ENCODE measurements around the gene LUZP1. TPM values are rescaled to one million over a fixed set of nuclear protein-coding genes. Genes with fewer than 3 reads are reported as not detected.
"Not testable (repeated sequence)": the region's sequence is repeated elsewhere in the genome, so short reads cannot be mapped to it uniquely, and the experiment has no call there.

Gene LUZP1
- 24.9 and 25.2 TPM in 2 replicates for total RNA-seq (2014; rRNA removed; shearing (Covaris generic))

DNA sequence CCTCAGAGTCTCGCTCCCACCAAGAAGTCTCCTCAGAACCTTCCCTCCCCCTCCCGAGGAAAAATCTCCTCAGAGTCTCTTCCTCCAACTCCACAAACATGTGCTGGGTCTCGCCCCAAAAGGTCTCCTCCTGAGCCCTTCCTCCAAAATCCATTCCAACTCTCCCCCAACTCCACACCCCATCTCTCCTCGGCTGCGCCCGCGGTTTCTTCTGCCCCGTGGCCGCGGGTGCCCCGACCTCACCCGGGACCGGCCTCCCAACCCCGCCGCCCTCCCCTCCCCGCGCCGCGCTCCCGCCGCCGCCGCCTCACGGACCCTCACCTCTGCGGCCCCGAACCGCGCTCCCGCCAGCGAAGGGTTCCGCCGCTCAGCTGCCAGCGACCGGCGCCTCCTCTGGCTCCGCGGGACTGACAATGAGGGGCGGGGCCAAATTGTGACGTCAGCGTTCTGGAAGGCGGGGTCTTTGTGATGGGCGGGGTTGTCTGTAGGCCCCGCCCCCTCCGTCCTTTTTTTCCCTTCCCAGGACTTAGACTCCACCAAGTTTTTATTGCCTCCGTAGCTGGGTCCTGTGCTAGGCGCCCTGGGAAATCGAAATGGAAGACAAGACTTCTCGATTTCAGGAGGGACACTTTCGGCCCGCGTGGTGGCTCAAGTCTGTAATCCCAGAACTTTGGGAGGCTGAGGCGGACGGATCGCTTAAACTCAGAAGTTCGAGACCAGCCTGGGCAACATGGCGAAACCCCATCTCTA is at the start of gene LUZP1:
Gene LUZP1, minus strand, starts transcription at position 412 of the 750 bp plus-strand sequence.
- DNase-seq (ENCODE audit: low spot score) = peak; percentile 58

DNA sequence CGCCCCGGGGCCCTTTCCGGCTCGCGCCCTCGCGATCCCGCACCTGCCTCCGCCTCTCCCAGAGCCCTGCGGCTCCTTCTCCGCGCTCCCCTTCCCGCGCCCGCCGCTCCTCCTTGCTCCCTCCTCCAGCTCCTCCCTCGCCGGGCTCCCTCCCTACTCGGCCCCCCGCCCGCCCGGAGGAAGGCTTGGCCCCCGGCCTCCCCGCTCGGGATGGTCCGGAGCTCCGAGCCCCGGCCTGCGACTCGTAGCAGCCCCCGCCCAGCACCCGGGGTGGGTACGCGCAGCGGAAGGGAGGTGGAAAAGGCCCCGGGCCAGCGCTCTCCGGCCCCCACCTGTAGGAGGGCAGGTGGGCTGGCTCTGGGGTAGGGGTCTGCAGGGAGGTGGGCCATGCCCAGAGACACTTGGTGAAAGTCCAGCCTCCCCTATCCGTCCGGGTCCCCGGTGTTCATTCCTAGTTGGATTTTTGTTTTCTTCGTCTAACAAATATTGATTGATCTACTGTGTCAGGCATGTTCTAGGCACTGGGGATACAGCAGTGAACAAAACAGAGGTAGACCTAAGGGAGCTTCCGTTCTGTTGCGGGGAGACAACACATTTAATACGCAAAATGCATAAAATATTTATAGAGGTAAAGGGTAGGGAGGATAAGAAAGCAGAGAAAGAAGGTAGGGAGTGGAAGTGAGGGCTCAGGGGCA is 48.9 kb upstream of the LUZP1 start, which contains the start of gene HTR1D:
Gene HTR1D, minus strand, starts transcription at position 82 of the 695 bp plus-strand sequence. CDS start 23,283 bp downstream, outside the sequence.
- DNase-seq (ENCODE audit: low spot score) = no peak

- DNase-seq (ENCODE audit: low spot score) = no peak
Measured at GRCh38 chr1:23216771-23217420, 48.2 kb upstream of the LUZP1 start.

GRCh38 chr1:23215751-23216449 is 47.2 kb upstream of the LUZP1 start:
- no peak for DNase-seq (ENCODE audit: low spot score)

- no peak for DNase-seq (ENCODE audit: low spot score)
Measured at GRCh38 chr1:23215291-23215690, 46.6 kb upstream of the LUZP1 start.

DNA sequence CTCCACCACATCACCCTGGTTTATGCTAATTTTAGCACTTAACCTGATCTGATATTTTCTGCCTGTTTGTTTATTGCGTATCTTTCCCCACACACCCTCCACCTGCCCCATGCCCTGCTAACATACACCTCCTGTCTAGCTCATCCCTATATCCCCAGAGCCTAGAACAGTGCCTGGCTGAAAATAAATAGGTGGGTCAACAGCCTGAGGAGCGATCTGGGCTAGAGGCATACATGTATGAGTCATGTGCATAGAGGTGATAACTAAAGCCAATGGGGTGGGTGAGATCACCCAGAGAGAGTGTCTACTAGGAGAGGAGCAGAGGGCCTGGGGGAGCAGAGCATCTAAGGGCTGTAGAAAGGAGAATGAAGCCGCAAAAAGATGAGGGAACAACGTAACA is 46.0 kb upstream of the LUZP1 start:
- DNase-seq (ENCODE audit: low spot score) = no peak

DNA sequence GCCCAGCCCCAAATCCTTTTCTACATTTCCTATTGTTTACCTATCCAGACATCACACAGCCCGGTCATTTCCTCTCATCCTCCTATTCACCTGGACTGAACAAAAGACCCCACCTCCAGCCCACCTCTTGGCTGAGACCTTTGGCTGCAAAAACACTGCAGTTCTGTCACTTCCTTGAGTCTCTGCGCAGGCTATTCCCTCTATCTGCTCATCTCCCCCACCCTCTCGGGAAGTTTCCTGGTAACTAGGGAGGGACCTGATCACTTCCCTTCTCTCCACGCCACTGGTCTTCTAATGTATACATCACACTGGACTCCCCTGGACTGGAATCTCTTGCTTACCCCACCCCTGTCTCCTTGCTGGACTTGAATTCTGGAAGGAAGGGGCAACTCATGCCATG is 43.3 kb upstream of the LUZP1 start:
- no peak for DNase-seq (ENCODE audit: low spot score)

DNA sequence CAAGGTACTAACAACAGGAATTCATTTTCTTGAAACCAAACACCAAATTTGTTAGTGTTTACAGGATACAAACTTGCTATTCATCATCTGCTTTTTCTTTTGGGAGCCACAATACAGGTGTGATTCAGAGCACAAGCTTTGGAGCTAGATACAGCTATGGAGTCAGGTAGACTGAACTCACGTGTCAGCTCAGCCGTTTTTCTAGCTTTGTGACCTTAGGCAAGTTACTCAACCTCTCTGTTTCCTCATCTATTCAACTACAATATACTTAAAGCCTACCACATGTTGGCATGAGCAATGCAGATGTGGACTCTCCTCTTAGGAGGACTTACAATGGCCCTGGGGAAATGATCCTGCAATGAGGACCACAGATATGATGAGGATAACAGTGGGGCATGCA is 42.3 kb upstream of the LUZP1 start:
- no peak for DNase-seq (ENCODE audit: low spot score)

DNA sequence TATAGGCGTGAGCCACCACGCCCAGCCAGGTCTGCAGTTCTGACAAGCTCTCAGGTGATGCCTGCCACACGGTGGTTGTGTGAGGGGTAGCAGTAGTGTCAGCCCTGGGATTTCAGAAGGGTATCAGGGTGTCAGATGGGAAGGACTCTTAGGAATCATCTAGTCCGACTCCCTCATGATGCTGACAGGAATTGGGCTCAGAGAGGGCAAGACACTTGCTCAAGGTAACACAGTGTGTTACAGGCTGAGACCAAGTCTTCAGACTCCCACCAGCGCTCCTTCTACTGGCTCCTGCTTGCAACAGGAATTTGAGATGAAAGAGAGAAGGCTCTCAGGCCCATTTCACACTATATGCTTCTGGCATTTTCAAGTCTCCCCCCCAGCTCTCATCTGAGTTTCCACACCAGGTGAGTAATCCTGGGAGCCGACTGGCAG is 41.7 kb upstream of the LUZP1 start:
- peak; percentile 43 for DNase-seq (ENCODE audit: low spot score)

DNA sequence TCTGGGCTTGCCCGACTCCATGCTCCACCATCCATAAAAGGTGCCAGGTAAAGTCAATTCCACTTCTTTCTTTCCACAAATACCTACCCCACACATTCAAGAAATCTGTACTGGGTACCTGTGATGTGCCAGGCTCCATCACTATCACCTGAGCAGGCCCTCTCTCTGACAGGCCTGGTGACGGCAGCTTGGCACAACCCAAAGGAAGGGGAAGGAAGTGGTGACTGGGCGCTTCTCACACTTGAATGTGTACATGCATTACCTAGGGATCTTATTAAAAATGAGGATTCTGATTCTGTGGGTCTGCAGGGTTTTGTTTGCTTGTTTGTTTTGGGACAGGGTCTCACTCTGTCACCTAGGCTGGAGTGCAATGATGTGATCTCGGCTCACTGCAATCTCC is 41.1 kb upstream of the LUZP1 start:
- DNase-seq (ENCODE audit: low spot score) = no peak

GRCh38 chr1:23208527-23208926 is 39.9 kb upstream of the LUZP1 start:
- DNase-seq (ENCODE audit: low spot score) = no peak

- not testable (repeated sequence) for DNase-seq (ENCODE audit: low spot score)
Measured at GRCh38 chr1:23207733-23208132, 39.1 kb upstream of the LUZP1 start.

GRCh38 chr1:23202263-23202749 is 33.6 kb upstream of the LUZP1 start:
- DNase-seq (ENCODE audit: low spot score) = peak; percentile 28

- DNase-seq (ENCODE audit: low spot score) = no peak
Measured at GRCh38 chr1:23200883-23201282, 32.2 kb upstream of the LUZP1 start.

- DNase-seq (ENCODE audit: low spot score) = peak; percentile 92
Measured at GRCh38 chr1:23198373-23198772, 29.7 kb upstream of the LUZP1 start.

DNA sequence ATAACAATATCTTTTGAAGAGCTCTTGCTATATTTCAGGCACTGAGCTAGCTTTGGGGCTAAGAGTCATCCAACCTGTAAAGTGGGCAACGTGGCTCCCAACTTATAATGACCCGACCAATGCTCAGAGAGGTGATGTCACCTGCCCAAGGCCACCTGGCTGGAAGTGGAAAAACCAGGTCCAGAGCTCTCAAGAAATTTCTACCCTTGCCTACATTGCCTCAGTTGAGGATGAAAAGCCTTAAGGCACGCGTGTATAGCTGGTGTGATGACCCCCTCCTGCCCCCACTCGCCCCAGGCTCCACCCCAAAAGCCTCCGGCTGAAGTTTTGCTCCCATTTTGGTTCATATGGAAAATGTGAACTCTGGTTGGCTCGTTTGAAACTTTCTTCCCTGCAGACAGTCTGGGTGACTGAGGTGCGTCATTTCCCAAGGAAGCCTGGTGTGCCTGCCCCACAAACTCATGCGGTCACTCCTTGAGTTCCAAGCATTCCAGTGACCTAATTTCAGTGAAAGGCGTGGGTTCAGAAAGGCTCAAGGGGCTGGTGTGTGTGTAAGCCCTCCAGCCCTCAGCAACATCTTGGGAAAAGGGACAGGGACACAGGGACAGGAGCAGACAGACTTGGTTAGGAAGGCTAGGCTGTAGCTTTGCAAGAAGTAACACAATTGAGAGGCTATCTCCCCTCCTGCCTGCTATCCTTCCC is 28.1 kb upstream of the LUZP1 start:
- DNase-seq (ENCODE audit: low spot score) = peak; percentile 99

DNA sequence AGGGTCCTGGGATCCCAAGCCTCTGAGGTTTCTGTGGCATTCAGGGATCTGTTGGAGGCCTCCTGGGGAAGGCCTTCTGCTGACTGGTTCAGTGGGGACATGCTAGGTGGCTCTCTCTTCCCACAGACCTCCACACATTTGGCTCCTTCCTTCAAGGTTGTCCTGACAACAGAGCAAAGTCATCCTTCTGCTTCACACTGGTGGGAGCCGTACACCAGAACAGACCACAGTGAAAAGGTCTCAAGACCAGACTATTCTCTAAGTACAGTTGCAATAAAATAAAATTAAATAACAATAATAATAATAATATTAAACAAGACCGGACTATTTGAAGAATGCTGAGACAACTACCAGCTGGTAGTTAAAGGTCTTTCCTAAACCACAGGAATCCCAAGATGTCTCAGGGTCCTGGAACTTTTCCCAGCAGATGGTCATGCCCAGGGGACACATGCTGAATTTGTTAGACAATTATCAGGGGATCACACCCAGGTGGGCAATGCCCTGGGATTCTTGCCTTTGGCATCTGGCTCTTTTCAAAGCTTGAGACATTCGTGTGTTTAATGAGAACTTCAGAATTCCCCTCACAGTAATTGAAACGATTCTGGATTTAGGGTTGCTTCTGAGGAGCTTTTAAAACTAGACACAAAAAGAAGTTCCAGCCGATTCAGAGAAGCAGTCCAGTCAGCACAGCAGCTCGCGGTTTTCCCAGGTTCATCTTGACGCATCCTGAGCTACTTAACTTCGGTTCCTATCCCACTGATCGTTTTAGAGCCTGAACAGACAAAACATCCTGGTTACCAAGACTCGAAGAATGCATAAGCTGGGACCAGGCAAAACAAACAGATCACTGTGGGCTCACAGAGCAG is 25.7 kb upstream of the LUZP1 start:
- peak; percentile 72 for DNase-seq (ENCODE audit: low spot score)

DNA sequence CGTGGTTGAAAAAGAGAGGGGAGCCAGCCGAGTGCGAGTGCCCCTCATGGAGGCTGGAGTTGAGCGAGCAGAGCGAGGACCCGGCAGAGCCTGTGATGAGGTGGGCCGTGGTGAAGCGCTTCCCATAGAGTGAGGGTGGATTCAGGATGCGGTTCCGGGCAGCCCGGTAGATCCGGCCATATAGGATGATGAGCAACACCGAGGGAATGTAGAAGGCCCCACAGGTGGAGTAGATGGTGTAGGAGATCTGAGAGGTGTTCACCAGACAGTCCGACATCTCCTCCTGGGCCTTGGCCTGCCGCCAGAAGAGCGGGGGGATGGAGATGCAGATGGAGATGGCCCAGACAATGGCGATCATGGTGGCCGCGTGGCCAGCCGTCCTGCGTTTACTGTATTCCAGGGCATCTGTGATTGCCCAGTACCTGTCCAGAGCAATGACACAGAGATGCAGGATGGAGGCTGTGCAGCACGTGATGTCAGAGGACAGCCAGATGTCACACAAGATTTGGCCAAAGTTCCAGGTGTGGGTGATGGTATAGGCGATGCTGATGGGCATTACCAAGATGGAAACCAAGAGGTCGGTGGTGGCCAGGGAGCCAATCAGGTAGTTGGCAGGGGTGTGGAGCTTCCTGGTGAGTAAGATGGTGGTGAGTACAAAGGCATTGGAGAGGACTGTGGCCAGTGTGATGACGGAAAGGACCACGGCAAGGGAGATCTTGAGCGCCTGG is 24.9 kb upstream of the LUZP1 start:
- DNase-seq (ENCODE audit: low spot score) = no peak

DNA sequence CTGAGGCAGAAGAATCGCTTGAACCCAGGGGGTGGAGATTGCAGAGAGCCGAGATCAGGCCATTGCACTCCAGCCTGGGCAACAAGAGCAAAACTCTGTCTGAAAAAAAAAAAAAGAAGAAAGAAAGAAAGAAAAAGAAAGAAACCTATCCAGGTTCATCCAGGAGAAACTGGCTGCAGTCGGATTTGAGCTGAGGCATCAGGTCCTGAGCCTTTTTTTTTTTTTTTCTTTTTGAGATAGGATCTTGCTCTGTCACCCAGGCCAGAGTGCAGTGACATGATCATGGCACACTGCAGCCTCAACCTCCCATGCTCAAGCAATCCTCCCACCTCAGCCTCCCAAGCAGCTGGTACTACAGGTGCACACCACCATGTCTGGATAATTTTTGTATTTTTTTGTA is 22.5 kb upstream of the LUZP1 start:
- no peak for DNase-seq (ENCODE audit: low spot score)

Data from H4 (cell line).